Upper lobe of right lung (tissue), 1 donor: Measurements from ENCODE around the gene FOXD4L3. TPM values are rescaled to one million over a fixed set of nuclear protein-coding genes. Genes with fewer than 3 reads are reported as not detected.
A peak's percentile ranks its signal among the peaks of the same experiment; 100 is the strongest.
"Not testable (repeated sequence)": the region's sequence is repeated elsewhere in the genome, so short reads cannot be mapped to it uniquely, and the experiment has no call there.

Experiments
- ATAC-seq: fragments of 200-7000 bp; cut with Tn5 transposase; one replicate; pipeline ENCODE4 v1.9.1; 2020; ENCODE audit warnings: mild to moderate bottlenecking, moderate library complexity
- DNase-seq: peaks from one replicate; pipeline ENCODE4 v3.0.0-alpha.2; 2020
- H3K27ac ChIP-seq: fragments of 200-600 bp; one replicate; pipeline ENCODE4 v1.8.0; 2022
- H3K27me3 ChIP-seq: fragments of 200-600 bp; one replicate; pipeline ENCODE4 v1.8.0; 2022; ENCODE audit warnings: mild to moderate bottlenecking
- H3K36me3 ChIP-seq: fragments of 200-600 bp; one replicate; pipeline ENCODE4 v1.8.0; 2022
- H3K4me1 ChIP-seq: fragments of 200-600 bp; one replicate; pipeline ENCODE4 v1.8.0; 2022
- H3K4me3 ChIP-seq: fragments of 200-600 bp; one replicate; pipeline ENCODE4 v1.8.0; 2022; ENCODE audit warnings: mild to moderate bottlenecking
- H3K9me3 ChIP-seq: fragments of 200-600 bp; one replicate; pipeline ENCODE4 v1.8.0; 2022
- intact Hi-C: fragments of 100-400 bp; cut with DNase I; formaldehyde crosslinking; loops from one replicate; pipeline ENCODE4 v1.11.0; 2022
- long read RNA-seq: library from polyadenylated mRNA; unstranded; transcript quantifications from one replicate; pipeline ENCODE4 v2.0.0, GENCODE V29; 2021
- total RNA-seq: library from RNA; stranded (reverse); fragmentation: NEBNext Ultra II Directional; extraction: Animal tissue kit (Norgen Biotek cat#: 25700); gene quantifications from one replicate; pipeline ENCODE4 v1.2.1, GENCODE V29; 2021
- donor health status: DM: no; HTN: yes; CAD: no; lungs with severe emphysema.

Gene FOXD4L3
- total RNA-seq = not detected
- long read RNA-seq = 0 reads

DNA sequence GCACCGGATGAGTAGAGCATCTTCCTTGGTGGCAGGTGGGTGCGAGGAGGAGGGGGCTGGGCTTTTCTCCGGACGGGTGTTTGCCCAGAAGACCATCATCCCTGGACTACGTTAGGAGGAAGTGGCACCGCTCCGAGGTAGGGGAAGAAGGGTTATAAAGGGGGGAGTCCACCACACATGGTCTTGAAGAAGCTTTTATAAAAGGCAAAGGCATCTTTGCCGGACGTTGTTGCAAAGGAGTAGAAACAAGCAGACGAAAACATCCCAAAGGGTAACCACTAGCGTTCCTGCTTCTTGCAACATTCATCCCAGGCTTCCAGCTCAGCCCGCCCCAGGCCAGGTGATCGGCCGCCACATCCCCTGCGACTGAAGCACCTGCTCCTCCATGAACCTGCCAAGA is at the start of gene FOXD4L3:
Gene FOXD4L3 (plus strand): TSS at position 301 of the 400 bp plus-strand sequence. CDS start 85 bp downstream, at position 386.
- H3K9me3 ChIP-seq, H3K4me1 ChIP-seq, H3K4me3 ChIP-seq, H3K27me3 ChIP-seq, ATAC-seq, intact Hi-C loops, DNase-seq, H3K36me3 ChIP-seq, H3K27ac ChIP-seq: not testable (repeated sequence)

DNA sequence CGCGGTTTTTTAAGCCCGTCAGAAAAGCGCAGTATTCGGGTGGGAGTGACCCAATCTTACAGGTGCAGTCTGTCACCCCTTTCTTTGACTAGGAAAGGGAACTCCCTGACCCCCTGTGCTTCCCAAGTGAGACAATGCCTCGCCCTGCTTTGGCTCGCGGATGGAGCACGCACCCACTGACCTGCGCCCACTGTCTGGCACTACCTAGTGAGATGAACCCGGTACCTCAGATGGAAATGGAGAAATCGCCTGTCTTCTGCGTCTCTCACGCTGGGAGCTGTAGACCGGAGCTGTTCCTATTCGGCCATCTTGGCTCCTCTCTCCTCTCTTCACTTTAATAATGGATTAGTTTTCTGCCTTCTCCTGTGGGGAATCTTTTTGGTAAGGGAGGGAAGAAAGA is 21.6 kb upstream of the FOXD4L3 start:
- H3K36me3 ChIP-seq, H3K9me3 ChIP-seq, H3K4me3 ChIP-seq, ATAC-seq, H3K27ac ChIP-seq, H3K27me3 ChIP-seq, H3K4me1 ChIP-seq, intact Hi-C loops: not testable (repeated sequence)
- peak; percentile 42 for DNase-seq

DNA sequence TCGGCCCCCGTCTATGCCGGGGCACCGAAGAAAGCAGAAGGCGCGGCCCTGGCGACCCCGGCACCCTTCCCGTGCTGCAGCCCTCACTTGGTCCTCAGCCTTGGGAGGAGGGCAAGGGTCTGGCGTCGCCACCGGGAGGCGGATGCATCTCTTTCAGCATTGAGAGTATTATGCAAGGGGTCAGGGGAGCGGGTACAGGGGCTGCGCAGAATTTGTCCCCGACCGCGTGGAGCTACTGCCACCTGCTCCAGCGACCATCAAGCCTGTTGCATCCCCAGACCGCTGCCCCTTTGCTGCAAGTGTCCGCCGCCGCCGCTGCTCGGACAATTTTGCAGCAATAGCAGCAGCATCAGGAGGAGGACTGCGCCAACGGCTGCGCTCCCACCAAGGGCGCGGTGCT is 1.1 kb downstream of the FOXD4L3 start:
- H3K27me3 ChIP-seq, ATAC-seq, DNase-seq, intact Hi-C loops, H3K36me3 ChIP-seq, H3K4me1 ChIP-seq, H3K27ac ChIP-seq, H3K4me3 ChIP-seq, H3K9me3 ChIP-seq: not testable (repeated sequence)

- intact Hi-C loops, H3K9me3 ChIP-seq, ATAC-seq, H3K27ac ChIP-seq, DNase-seq, H3K36me3 ChIP-seq, H3K4me3 ChIP-seq, H3K27me3 ChIP-seq, H3K4me1 ChIP-seq: not testable (repeated sequence)
Observed at GRCh38 chr9:68304212-68304611, 1.5 kb downstream of the FOXD4L3 start.

- ATAC-seq, H3K27me3 ChIP-seq, H3K4me1 ChIP-seq, H3K36me3 ChIP-seq, H3K4me3 ChIP-seq, H3K27ac ChIP-seq, DNase-seq, intact Hi-C loops, H3K9me3 ChIP-seq: not testable (repeated sequence)
Observed at GRCh38 chr9:68304777-68305176, 2.1 kb downstream of the FOXD4L3 start.

- DNase-seq, H3K27ac ChIP-seq, H3K36me3 ChIP-seq, H3K4me3 ChIP-seq, ATAC-seq, H3K27me3 ChIP-seq, intact Hi-C loops, H3K4me1 ChIP-seq, H3K9me3 ChIP-seq: not testable (repeated sequence)
Observed at GRCh38 chr9:68305680-68306285, 3.1 kb downstream of the FOXD4L3 start.

DNA sequence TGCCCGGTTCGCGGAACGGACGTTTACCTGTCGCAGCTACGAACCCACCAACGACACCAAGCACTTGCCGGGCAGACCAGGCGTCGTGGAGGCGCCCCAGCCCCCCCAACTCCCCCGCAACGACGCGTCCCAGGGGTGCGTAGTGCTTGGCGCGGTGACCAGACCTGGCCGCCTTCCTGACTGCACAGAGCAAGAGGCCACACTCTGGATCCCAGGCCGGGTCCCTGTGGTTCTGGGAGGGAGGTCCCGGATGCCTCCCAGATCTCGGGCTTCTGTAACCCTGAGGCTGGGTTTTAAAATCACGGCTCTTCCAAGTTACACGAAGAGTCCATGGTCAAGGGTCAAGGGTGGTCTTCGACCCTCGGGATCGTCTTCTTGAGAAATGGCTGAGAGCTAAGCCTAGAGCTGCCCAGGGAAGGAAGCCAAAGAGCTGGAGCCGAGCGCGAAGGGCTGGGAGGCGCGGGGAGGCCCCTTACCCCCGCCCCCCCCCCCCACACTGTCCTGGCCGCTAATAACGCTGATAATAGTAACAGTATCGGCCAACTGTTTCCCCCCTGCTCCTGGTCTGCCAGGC is 3.8 kb downstream of the FOXD4L3 start:
- DNase-seq, H3K36me3 ChIP-seq, H3K27me3 ChIP-seq: not testable (repeated sequence)

GRCh38 chr9:68307127-68307526 is 4.5 kb downstream of the FOXD4L3 start:
- ATAC-seq = peak; percentile 53
- H3K9me3 ChIP-seq, H3K27me3 ChIP-seq, H3K4me1 ChIP-seq, H3K27ac ChIP-seq, intact Hi-C loops, H3K36me3 ChIP-seq, H3K4me3 ChIP-seq, DNase-seq: not testable (repeated sequence)

More for the DNA sequence above, 3.8 kb downstream of the FOXD4L3 start:
- H3K4me3 ChIP-seq, H3K4me1 ChIP-seq, intact Hi-C loops, H3K9me3 ChIP-seq, H3K27ac ChIP-seq: not testable (repeated sequence)
- peak; percentile 43 for ATAC-seq

- H3K4me3 ChIP-seq, H3K27ac ChIP-seq, H3K27me3 ChIP-seq, intact Hi-C loops, H3K36me3 ChIP-seq, H3K9me3 ChIP-seq, H3K4me1 ChIP-seq: not testable (repeated sequence)
- DNase-seq (peak; percentile 66), ATAC-seq (peak; percentile 50)
Observed at GRCh38 chr9:68307654-68308053, 5.0 kb downstream of the FOXD4L3 start.

DNA sequence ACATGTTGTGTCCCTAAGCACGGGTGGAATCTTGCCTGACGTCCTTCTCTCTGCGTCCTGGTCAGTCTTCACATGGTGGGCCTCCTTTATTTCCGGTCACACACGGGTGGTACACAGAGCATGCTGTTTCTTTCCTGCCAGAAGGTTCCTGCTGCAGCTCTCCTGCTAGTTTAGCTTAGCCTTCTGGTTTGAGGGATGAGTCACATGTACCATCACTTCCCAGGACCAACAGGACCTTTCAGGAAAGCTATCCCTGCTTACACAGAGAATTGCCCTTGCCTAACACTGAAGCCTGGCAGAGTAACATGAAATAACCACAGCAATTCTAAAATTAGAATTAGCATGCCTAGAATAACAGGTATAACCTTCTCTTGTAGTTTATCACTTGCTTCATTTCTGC is 8.5 kb downstream of the FOXD4L3 start:
- H3K4me1 ChIP-seq, H3K36me3 ChIP-seq, H3K27me3 ChIP-seq, ATAC-seq, intact Hi-C loops, H3K4me3 ChIP-seq, H3K27ac ChIP-seq, DNase-seq, H3K9me3 ChIP-seq: not testable (repeated sequence)

- DNase-seq, H3K4me3 ChIP-seq, H3K27ac ChIP-seq, H3K4me1 ChIP-seq, H3K9me3 ChIP-seq, intact Hi-C loops, H3K36me3 ChIP-seq, H3K27me3 ChIP-seq: not testable (repeated sequence)
- peak; percentile 32 for ATAC-seq
Observed at GRCh38 chr9:68318209-68318608, 15.5 kb downstream of the FOXD4L3 start.

DNA sequence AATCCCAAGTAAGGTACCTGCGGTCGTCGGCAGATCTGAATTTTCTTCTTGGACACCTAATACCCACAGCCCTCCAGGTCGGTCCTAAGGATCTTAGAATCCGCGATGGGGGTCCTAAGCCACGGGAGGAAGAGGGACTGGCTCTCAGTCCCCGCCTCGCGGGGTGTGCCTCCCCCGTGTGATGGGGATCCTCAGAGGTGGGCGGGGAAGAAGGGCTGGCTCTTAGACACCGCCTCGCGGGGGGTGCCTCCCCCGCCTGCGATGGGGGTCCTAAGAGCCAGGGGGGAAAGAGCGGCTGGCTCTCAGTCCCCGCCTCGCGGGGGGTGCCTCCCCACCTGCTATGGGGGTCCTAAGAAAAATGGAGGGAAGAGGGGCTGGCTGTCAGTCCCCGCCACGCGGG is 21.1 kb downstream of the FOXD4L3 start:
- H3K36me3 ChIP-seq, H3K4me1 ChIP-seq, H3K4me3 ChIP-seq, intact Hi-C loops, H3K9me3 ChIP-seq, H3K27me3 ChIP-seq, DNase-seq, H3K27ac ChIP-seq: not testable (repeated sequence)
- ATAC-seq = peak; percentile 25

- H3K4me3 ChIP-seq, H3K27me3 ChIP-seq, ATAC-seq, intact Hi-C loops, H3K9me3 ChIP-seq, DNase-seq, H3K27ac ChIP-seq, H3K4me1 ChIP-seq, H3K36me3 ChIP-seq: not testable (repeated sequence)
Observed at GRCh38 chr9:68324518-68324917, 21.9 kb downstream of the FOXD4L3 start.

DNA sequence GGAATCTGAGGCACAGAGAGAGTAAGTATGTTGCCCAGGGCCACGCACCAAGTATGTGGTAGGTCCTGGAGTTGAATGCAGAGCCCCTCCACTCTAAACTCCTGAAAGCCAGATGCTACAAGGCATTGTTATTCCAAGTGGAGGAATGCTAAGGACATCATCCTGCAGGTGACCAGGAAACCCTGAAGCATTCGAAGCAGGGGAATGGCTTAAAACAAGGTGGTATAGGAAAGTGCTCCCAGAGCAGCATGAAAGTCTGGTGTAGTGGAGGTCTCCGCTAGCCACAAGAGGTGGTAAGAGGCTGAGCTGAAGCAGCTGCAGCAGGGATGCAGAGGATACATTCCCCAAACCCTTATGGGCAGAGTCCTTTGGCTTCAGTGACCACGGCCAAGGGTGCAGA is 26.4 kb downstream of the FOXD4L3 start:
- ATAC-seq, DNase-seq, H3K4me1 ChIP-seq, H3K27ac ChIP-seq, H3K4me3 ChIP-seq, H3K36me3 ChIP-seq, H3K9me3 ChIP-seq, intact Hi-C loops, H3K27me3 ChIP-seq: not testable (repeated sequence)
